K562 (cell line): ENCODE measurements around the gene ABT1. TPM values are rescaled to one million over a fixed set of nuclear protein-coding genes. Genes with fewer than 3 reads are reported as not detected.

Experiments used
- CXXC5 ChIP-seq: fragments of 250-450 bp; sonication (Bioruptor Pico); IDR thresholded peaks from 2 replicates; pipeline ENCODE4 v1.8.0; 2022; ENCODE audit warnings: inconsistent platforms, mild to moderate bottlenecking, moderate library complexity
- EWSR1 ChIP-seq: fragments of 450-650 bp; IDR thresholded peaks from 2 replicates; pipeline ENCODE4 v1.6.1; 2018; ENCODE audit warnings: borderline replicate concordance, mild to moderate bottlenecking, low read depth, moderate library complexity; ENCODE audit not compliant: partially characterized antibody
- POLR2H ChIP-seq: IDR thresholded peaks from 2 replicates; pipeline ENCODE4 v1.6.1; 2016; ENCODE audit warnings: missing genetic modification characterization, low read depth, mild to moderate bottlenecking, control low read depth, missing compliant biosample characterization, moderate library complexity
- SREBF1 ChIP-seq: fragments of 150-350 bp; IDR thresholded peaks from 2 replicates; pipeline ENCODE4 v1.6.1; 2014; ENCODE audit warnings: antibody characterized with exemption, low read depth, low read length, borderline replicate concordance
- STAG1 ChIP-seq: sonication (generic); formaldehyde crosslinking; IDR thresholded peaks from 2 replicates; pipeline ENCODE4 v1.5.0; 2020; ENCODE audit warnings: missing genetic modification reagents, borderline replicate concordance
- TFAM ChIP-seq: fragments of 250-450 bp; sonication (Bioruptor Pico); conservative IDR thresholded peaks from 2 replicates; pipeline ENCODE4 v1.5.0; 2021; ENCODE audit warnings: mild to moderate bottlenecking, moderate library complexity
- TFE3 ChIP-seq: fragments of 450-650 bp; formaldehyde crosslinking; IDR thresholded peaks from 2 replicates; pipeline ENCODE4 v1.4.0; 2020; ENCODE audit warnings: mild to moderate bottlenecking, mixed read lengths
- THRA ChIP-seq: fragments of 450-650 bp; IDR thresholded peaks from 2 replicates; pipeline ENCODE4 v1.6.1; 2017; ENCODE audit warnings: mild to moderate bottlenecking, moderate library complexity
- ZNF212 ChIP-seq: fragments of 450-650 bp; formaldehyde crosslinking; IDR thresholded peaks from 2 replicates; pipeline ENCODE4 v1.4.0; 2020; ENCODE audit warnings: mild to moderate bottlenecking
- ZNF274 ChIP-seq: IDR thresholded peaks from 2 replicates; pipeline ENCODE4 v1.6.1; 2011; ENCODE audit warnings: low read depth, mild to moderate bottlenecking, low read length, moderate library complexity, borderline replicate concordance
- ZNF408 ChIP-seq: fragments of 250-450 bp; sonication (Bioruptor Pico); IDR thresholded peaks from 2 replicates; pipeline ENCODE4 v1.4.0; 2020; ENCODE audit warnings: low read depth, mild to moderate bottlenecking, moderate library complexity
- ZNF507 ChIP-seq: conservative IDR thresholded peaks from 2 replicates; pipeline ENCODE4 v1.6.1; 2017; ENCODE audit warnings: missing genetic modification characterization, missing compliant biosample characterization
- ZNF609 ChIP-seq: sonication (generic); formaldehyde crosslinking; IDR thresholded peaks from 2 replicates; pipeline ENCODE4 v1.8.1; 2023; ENCODE audit warnings: missing genetic modification reagents, mild to moderate bottlenecking, borderline replicate concordance
- ZNF77 ChIP-seq: fragments of 250-450 bp; sonication (Bioruptor Pico); IDR thresholded peaks from 2 replicates; pipeline ENCODE4 v1.5.0; 2020
- polyA plus RNA-seq, 8 experiments: library from polyadenylated mRNA; depleted of rRNA in 4 of 8; stranded (reverse) in 5 of 8; unstranded in 3 of 8; fragments of >200 nt; fragmentation: Nextera tagmentation in 2 of 8; fragmentation: Illumina TruSeq in 1 of 8; extraction: Ambion mirVana in 2 of 8; extraction: Trizol in 1 of 8; gene quantifications; 2 replicates each; pipeline versions ENCODE4 v1.2.1 to v1.2.3, GENCODE V29; 2011 to 2014; ENCODE audit warnings: inconsistent platforms in 1 of 8, missing spikeins in 1 of 8
- total RNA-seq, 7 experiments: library from RNA; depleted of rRNA in 6 of 7; stranded (reverse); fragments of >200 nt in 6 of 7; fragmentation: Illumina TruSeq in 2 of 7; extraction: Trizol in 2 of 7; gene quantifications; 2 replicates each; pipeline versions ENCODE4 v1.2.1 to v1.2.3, GENCODE V29; 2011 to 2021; ENCODE audit warnings: low replicate concordance in 1 of 7
- TF ChIP-seq, protein P1 (sequence below): fragments of 450-650 bp; formaldehyde crosslinking; conservative IDR thresholded peaks from 2 replicates; pipeline ENCODE4 v1.4.0; 2022; ENCODE audit warnings: mild to moderate bottlenecking, missing genetic modification characterization
- TF ChIP-seq, protein P2 (sequence below): fragments of 450-650 bp; IDR thresholded peaks from 2 replicates; pipeline ENCODE4 v1.6.1; 2016

The ABT1 gene
- total and polyA plus RNA-seq, 9 of the 15 experiments (the other 6 are each of a cell fraction or from before 2014, with no cell fraction given): 8.8 to 52.7 (median 40.7) TPM

DNA sequence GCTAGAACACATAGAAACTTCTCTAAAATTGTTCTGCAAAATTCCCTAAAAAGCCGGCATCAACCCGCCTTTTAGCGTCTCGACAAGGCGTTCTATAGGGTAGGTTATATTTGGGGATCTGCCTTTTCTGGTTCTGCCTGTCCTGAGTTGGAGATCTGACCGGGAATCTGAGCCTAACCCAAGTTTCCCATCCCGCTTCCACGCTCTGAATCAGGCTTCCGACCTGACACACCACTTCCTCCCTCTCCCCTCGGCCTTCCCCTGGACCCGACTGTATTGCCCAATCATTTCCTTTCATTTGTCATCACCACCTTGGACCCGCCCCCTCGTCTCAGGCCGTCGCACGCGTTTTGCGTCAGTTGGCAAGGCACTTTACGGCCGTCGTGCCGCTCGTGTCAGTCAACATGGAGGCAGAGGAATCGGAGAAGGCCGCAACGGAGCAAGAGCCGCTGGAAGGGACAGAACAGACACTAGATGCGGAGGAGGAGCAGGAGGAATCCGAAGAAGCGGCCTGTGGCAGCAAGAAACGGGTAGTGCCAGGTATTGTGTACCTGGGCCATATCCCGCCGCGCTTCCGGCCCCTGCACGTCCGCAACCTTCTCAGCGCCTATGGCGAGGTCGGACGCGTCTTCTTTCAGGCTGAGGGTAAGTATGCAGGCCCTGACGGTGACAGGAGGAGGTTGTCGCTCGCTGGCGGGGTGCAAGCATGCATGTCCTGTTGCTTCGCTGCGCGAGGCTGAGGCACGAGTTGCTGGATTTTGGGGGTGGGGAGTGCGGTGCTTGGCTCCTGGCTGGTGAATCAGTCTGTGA lies at the start of gene ABT1 (continued):
- TF ChIP-seq, protein P1, sequence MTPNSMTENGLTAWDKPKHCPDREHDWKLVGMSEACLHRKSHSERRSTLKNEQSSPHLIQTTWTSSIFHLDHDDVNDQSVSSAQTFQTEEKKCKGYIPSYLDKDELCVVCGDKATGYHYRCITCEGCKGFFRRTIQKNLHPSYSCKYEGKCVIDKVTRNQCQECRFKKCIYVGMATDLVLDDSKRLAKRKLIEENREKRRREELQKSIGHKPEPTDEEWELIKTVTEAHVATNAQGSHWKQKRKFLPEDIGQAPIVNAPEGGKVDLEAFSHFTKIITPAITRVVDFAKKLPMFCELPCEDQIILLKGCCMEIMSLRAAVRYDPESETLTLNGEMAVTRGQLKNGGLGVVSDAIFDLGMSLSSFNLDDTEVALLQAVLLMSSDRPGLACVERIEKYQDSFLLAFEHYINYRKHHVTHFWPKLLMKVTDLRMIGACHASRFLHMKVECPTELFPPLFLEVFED: 0 out of 2 replicates have a peak, but pooled peaks have one; percentile 23
- no peak for TF ChIP-seq ZNF274
- TF ChIP-seq SREBF1: 0 out of 2 replicates have a peak, but pooled peaks have one; percentile 74
- TF ChIP-seq EWSR1: no peak
- no peak for TF ChIP-seq TFAM (CRISPR knock-in tag)
- no peak for TF ChIP-seq ZNF408
- peak; percentile 79 for TF ChIP-seq CXXC5 (CRISPR knock-in tag)
- TF ChIP-seq ZNF507 (tag): no peak
- peak; percentile 95 for TF ChIP-seq POLR2H (tag)
- TF ChIP-seq THRA: no peak
- no peak for TF ChIP-seq TFE3 (CRISPR knock-in tag)
- TF ChIP-seq ZNF609: no peak
- no peak for TF ChIP-seq STAG1 (CRISPR knock-in tag)
- TF ChIP-seq ZNF77 (CRISPR knock-in tag): no peak
- no peak for TF ChIP-seq ZNF212
- TF ChIP-seq, protein P2, sequence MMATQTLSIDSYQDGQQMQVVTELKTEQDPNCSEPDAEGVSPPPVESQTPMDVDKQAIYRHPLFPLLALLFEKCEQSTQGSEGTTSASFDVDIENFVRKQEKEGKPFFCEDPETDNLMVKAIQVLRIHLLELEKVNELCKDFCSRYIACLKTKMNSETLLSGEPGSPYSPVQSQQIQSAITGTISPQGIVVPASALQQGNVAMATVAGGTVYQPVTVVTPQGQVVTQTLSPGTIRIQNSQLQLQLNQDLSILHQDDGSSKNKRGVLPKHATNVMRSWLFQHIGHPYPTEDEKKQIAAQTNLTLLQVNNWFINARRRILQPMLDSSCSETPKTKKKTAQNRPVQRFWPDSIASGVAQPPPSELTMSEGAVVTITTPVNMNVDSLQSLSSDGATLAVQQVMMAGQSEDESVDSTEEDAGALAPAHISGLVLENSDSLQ: peak; percentile 98
